ENCODE results near the gene PLPPR1. TPM values are rescaled to one million over a fixed set of nuclear protein-coding genes. Genes with fewer than 3 reads are reported as not detected.

Gene PLPPR1
- total and polyA plus RNA-seq, 2 of the 13 experiments (the other 11 are each of a cell fraction or from before 2014, with no cell fraction given): 16.0 to 84.7 TPM

DNA sequence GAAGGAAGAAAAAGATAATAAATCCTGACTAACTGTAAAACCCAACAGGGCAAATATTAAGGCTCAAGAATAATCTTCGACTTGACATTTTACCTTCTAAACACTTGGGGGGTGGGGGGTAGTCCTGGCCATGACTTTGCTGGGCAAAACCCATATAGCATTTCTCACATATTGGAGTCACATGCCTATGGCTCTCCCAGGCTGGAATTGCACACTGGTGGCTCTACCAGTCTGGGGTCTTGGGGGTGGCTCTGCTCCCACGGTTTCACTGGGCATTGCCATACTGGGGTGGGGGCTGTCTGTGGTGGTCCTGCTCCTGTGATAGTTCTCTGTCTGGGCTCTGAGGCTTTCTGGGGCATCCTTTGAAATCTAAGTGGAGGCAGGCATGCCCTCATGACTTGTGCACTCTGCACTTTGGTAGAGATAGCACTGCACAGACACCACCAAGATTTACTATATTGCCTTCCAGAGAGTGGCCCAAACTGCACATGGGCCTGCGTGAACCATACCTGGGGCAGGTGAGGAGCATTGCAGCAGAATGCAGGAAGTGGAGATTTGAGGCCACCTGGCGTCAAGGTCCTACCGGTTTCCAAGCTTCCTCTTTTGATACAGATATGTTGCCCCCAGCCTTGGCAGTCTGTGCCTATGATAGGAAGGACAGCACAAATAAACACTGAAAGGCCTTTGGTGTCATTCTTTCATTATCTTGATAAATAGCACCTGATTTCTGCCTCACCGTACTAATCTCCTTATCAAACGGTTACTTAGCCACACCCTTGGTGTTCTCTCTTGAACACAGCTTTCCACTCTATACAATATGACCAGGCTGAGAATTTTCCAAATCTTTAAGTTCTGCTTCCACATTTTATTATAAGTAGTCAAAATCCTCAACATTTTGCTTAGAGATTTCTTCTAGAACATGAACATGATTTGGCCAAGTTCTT is 326.5 kb downstream of the PLPPR1 start (continued):
- TF ChIP-seq, protein P1, sequence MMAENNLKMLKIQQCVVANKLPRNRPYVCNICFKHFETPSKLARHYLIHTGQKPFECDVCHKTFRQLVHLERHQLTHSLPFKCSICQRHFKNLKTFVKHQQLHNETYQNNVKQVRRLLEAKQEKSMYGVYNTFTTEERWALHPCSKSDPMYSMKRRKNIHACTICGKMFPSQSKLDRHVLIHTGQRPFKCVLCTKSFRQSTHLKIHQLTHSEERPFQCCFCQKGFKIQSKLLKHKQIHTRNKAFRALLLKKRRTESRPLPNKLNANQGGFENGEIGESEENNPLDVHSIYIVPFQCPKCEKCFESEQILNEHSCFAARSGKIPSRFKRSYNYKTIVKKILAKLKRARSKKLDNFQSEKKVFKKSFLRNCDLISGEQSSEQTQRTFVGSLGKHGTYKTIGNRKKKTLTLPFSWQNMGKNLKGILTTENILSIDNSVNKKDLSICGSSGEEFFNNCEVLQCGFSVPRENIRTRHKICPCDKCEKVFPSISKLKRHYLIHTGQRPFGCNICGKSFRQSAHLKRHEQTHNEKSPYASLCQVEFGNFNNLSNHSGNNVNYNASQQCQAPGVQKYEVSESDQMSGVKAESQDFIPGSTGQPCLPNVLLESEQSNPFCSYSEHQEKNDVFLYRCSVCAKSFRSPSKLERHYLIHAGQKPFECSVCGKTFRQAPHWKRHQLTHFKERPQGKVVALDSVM (CRISPR knock-in tag; IDR thresholded peaks at IDR 0.05): no peak
- TF ChIP-seq, protein P2, sequence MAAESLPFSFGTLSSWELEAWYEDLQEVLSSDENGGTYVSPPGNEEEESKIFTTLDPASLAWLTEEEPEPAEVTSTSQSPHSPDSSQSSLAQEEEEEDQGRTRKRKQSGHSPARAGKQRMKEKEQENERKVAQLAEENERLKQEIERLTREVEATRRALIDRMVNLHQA (CRISPR knock-in tag; IDR thresholded peaks at IDR 0.05): no peak
- TF ChIP-seq ZNF143 (CRISPR knock-in tag; IDR thresholded peaks at IDR 0.05) (no peak), RELA (CRISPR knock-in tag; IDR thresholded peaks at IDR 0.05) (no peak), KDM5B (CRISPR knock-in tag; IDR thresholded peaks at IDR 0.05; ENCODE audit: borderline replicate concordance) (peak; percentile 59; the same call in 1 of the 2 replicates), MXD4 (CRISPR knock-in tag; IDR thresholded peaks at IDR 0.05) (no peak), ZNF446 (CRISPR knock-in tag; IDR thresholded peaks at IDR 0.05) (peak; percentile 78; the same call in 1 of the 2 replicates), ZNF136 (CRISPR knock-in tag; IDR thresholded peaks at IDR 0.05; ENCODE audit: low read depth) (peak; percentile 79), PHF8 (CRISPR knock-in tag; IDR thresholded peaks at IDR 0.05) (no peak), CHD2 (IDR thresholded peaks at IDR 0.05; ENCODE audit: low read depth, low read length) (no peak), FOXK1 (CRISPR knock-in tag; IDR thresholded peaks at IDR 0.05; ENCODE audit: borderline replicate concordance, low read depth) (peak; percentile 10; the same call in 1 of the 2 replicates), ZNF451 (CRISPR knock-in tag; IDR thresholded peaks at IDR 0.05) (no peak)
- TF ChIP-seq, protein P3, sequence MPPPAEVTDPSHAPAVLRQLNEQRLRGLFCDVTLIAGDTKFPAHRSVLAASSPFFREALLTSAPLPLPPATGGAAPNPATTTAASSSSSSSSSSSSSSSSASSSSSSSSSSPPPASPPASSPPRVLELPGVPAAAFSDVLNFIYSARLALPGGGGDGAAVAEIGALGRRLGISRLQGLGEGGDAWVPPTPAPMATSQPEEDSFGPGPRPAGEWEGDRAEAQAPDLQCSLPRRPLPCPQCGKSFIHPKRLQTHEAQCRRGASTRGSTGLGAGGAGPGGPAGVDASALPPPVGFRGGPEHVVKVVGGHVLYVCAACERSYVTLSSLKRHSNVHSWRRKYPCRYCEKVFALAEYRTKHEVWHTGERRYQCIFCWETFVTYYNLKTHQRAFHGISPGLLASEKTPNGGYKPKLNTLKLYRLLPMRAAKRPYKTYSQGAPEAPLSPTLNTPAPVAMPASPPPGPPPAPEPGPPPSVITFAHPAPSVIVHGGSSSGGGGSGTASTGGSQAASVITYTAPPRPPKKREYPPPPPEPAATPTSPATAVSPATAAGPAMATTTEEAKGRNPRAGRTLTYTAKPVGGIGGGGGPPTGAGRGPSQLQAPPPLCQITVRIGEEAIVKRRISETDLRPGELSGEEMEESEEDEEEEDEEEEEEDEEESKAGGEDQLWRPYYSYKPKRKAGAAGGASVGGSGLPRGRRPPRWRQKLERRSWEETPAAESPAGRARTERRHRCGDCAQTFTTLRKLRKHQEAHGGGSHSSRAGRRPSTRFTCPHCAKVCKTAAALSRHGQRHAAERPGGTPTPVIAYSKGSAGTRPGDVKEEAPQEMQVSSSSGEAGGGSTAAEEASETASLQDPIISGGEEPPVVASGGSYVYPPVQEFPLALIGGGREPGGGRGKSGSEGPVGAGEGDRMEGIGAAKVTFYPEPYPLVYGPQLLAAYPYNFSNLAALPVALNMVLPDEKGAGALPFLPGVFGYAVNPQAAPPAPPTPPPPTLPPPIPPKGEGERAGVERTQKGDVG (CRISPR knock-in tag; IDR thresholded peaks at IDR 0.05; ENCODE audit: borderline replicate concordance): no peak
- TF ChIP-seq, protein P4, sequence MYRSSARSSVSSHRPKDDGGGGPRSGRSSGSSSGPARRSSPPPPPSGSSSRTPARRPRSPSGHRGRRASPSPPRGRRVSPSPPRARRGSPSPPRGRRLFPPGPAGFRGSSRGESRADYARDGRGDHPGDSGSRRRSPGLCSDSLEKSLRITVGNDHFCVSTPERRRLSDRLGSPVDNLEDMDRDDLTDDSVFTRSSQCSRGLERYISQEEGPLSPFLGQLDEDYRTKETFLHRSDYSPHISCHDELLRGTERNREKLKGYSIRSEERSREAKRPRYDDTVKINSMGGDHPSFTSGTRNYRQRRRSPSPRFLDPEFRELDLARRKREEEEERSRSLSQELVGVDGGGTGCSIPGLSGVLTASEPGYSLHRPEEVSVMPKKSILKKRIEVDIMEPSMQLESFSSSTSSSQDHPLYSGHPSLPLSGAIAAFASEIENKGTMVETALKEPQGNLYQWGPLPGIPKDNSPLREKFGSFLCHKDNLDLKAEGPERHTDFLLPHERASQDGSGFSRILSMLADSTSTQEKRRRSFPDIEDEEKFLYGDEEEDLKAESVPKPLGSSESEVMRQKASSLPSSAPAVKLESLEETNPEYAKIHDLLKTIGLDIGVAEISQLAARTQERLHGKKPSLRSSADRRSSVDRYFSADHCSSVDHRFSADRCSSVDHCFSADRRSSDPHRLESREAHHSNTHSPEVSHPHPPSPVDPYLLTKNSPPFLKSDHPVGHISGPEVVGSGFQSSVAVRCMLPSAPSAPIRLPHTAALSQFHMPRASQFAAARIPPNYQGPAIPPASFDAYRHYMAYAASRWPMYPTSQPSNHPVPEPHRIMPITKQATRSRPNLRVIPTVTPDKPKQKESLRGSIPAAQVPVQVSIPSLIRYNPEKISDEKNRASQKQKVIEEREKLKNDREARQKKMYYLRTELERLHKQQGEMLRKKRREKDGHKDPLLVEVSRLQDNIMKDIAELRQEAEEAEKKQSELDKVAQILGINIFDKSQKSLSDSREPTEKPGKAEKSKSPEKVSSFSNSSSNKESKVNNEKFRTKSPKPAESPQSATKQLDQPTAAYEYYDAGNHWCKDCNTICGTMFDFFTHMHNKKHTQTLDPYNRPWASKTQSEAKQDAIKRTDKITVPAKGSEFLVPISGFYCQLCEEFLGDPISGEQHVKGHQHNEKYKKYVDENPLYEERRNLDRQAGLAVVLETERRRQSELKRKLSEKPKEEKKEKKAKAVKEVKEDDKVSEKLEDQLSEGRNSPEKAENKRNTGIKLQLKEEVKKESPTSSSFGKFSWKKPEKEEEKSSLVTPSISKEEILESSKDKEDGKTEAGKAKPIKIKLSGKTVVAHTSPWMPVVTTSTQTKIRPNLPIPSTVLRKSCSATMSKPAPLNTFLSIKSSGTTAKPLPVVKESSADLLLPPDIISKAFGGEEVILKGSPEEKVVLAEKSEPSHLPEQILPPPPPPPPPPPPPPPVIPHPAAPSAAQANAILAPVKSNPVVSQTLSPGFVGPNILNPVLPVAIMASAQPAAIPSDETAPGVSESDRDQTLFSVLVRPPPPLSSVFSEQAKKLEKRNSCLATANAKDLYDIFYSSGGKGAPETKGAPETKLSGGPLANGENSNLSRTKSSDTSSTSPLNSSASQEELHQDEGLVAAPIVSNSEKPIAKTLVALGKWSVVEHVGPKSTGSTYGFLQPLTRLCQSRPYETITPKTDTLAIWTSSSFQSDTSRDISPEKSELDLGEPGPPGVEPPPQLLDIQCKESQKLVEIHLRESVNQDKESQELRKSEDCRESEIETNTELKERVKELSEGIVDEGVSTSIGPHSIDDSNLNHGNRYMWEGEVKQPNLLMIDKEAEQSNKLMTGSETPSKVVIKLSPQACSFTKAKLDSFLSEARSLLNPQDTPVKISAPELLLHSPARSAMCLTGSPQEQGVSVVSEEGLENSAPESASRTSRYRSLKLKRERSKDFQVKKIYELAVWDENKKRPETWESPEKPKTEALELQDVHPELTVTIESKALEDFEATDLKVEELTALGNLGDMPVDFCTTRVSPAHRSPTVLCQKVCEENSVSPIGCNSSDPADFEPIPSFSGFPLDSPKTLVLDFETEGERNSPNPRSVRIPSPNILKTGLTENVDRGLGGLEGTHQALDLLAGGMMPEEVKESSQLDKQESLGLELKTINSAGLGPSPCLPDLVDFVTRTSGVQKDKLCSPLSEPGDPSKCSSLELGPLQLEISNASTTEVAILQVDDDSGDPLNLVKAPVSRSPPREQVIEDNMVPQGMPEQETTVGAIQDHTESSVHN (CRISPR knock-in tag; IDR thresholded peaks at IDR 0.05): peak; percentile 88; the same call in 1 of the 2 replicates
